ENCODE results near the gene NFIB.

- TF ChIP-seq, protein P1, sequence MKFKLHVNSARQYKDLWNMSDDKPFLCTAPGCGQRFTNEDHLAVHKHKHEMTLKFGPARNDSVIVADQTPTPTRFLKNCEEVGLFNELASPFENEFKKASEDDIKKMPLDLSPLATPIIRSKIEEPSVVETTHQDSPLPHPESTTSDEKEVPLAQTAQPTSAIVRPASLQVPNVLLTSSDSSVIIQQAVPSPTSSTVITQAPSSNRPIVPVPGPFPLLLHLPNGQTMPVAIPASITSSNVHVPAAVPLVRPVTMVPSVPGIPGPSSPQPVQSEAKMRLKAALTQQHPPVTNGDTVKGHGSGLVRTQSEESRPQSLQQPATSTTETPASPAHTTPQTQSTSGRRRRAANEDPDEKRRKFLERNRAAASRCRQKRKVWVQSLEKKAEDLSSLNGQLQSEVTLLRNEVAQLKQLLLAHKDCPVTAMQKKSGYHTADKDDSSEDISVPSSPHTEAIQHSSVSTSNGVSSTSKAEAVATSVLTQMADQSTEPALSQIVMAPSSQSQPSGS (CRISPR knock-in tag; IDR thresholded peaks at IDR 0.05; ENCODE audit: borderline replicate concordance, low read depth), result no peak
- TF ChIP-seq, protein P2, sequence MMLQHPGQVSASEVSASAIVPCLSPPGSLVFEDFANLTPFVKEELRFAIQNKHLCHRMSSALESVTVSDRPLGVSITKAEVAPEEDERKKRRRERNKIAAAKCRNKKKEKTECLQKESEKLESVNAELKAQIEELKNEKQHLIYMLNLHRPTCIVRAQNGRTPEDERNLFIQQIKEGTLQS (CRISPR knock-in tag; conservative IDR thresholded peaks at IDR 0.05), result no peak
- TF ChIP-seq CTCF (IDR thresholded peaks at IDR 0.05) (no peak), FOXK1 (CRISPR knock-in tag; IDR thresholded peaks at IDR 0.05) (no peak), E2F5 (CRISPR knock-in tag; IDR thresholded peaks at IDR 0.05) (no peak), NFYB (CRISPR knock-in tag; conservative IDR thresholded peaks at IDR 0.05; ENCODE audit: low read depth) (no peak), SP1 (CRISPR knock-in tag; conservative IDR thresholded peaks at IDR 0.05) (no peak), ZNF317 (CRISPR knock-in tag; IDR thresholded peaks at IDR 0.05; ENCODE audit: borderline replicate concordance, low read depth) (no peak), JUN (CRISPR knock-in tag; IDR thresholded peaks at IDR 0.05) (no peak), E2F4 (CRISPR knock-in tag; IDR thresholded peaks at IDR 0.05; ENCODE audit: borderline replicate concordance, low read depth) (no peak)
- TF ChIP-seq, protein P3, sequence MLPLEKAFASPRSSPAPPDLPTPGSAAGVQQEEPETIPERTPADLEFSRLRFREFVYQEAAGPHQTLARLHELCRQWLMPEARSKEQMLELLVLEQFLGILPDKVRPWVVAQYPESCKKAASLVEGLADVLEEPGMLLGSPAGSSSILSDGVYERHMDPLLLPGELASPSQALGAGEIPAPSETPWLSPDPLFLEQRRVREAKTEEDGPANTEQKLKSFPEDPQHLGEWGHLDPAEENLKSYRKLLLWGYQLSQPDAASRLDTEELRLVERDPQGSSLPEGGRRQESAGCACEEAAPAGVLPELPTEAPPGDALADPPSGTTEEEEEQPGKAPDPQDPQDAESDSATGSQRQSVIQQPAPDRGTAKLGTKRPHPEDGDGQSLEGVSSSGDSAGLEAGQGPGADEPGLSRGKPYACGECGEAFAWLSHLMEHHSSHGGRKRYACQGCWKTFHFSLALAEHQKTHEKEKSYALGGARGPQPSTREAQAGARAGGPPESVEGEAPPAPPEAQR (CRISPR knock-in tag; IDR thresholded peaks at IDR 0.05), result no peak
- TF ChIP-seq, protein P4, sequence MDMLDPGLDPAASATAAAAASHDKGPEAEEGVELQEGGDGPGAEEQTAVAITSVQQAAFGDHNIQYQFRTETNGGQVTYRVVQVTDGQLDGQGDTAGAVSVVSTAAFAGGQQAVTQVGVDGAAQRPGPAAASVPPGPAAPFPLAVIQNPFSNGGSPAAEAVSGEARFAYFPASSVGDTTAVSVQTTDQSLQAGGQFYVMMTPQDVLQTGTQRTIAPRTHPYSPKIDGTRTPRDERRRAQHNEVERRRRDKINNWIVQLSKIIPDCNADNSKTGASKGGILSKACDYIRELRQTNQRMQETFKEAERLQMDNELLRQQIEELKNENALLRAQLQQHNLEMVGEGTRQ (CRISPR knock-in tag; IDR thresholded peaks at IDR 0.05), result no peak
Measured at GRCh38 chr9:14156046-14156445, 157.9 kb downstream of the NFIB start.
